Skin epidermis (tissue), 12 donors: ENCODE results near the gene RFESD.

Experiments
- H3K27ac ChIP-seq, 21 experiments: fragments of 200-600 bp; sonication (generic) in 11 of 21; one replicate each; pipeline ENCODE4 v1.5.0; 2020; ENCODE audit warnings: mild to moderate bottlenecking in 3 of 21, inconsistent platforms in 2 of 21, moderate library complexity in 2 of 21
- H3K4me3 ChIP-seq, 7 experiments: fragments of 200-600 bp; sonication (generic) in 2 of 7; one replicate each; pipeline ENCODE4 v1.5.0; 2020; ENCODE audit warnings: inconsistent platforms in 2 of 7, mild to moderate bottlenecking in 2 of 7, moderate library complexity in 1 of 7

The RFESD gene

DNA sequence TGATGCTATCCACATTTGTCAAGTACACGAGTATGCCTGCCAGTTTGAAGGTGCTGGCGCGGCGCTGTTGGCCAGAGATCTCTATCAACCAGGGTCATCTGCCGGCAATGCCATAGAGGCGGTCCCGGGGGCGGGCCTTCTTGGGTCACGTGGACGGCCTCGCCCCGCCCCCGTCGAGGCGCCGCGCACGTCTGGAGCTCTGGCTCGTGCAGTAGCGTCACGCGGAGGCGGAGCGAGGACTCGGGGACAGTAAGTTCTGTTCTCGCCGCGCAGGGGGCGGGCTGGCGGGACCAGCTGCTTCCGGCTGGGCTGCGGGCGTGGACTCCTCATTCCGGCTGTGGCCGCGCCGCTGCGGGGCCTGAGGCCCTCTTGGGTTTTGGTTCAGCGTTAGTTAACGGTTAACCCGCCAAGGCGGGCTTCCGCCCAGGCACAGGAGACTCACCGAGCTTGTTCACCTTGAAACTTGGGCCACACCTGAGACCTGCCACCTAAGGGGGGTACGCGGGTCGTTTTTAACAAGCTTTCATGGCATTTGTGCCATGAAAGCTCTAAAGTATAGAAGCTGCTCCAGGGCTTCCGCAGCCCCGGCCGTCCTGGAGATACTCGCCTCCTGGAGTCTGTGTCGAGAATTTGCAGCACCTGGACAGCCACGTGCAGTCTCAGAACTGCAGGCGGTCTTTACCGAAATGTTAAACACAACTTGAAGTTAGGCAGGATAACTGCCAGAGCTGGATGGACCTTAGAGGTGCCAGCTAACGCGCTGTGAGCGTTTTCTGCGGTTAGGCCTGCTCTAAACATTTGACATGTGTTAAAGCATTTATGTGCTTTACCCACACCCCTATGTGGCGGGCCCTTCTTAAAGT is at the start of gene RFESD:
Gene RFESD, plus strand, starts transcription at position 209 of the 863 bp plus-strand sequence. CDS start 5,495 bp downstream, outside the sequence.
- H3K27ac ChIP-seq, result peak within 1 kb of the TSS; percentile 40 to 92 (median 88)
- peak within 1 kb of the TSS; percentile 37 to 71 (median 56) for H3K4me3 ChIP-seq

- Histone ChIP-seq H3K27ac (no peak overlapping the region), H3K4me3 (no peak overlapping the region)
These were observed 47.3 kb upstream of the RFESD start for GRCh38 chr5:95599252-95599651.

DNA sequence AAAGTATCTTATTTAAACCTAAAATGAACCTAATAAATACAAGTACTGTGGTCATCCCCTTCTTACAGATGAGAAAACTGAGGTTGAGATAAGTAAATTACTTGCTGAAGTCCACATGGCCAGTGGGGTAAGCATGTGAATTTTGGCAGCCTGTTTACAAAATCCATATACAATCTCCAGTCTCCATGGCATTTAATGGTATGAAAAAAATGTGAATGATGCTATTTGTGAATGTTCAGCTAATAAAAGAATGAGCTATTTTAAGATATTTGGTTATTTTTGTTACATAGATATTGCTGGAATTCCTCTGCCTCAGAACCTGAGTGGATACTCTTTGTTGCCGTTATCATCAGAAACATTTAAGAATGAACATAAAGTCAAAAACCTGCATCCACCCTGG is 46.0 kb upstream of the RFESD start:
- no peak overlapping the region for H3K27ac ChIP-seq
- H3K4me3 ChIP-seq, result no peak overlapping the region

- H3K27ac ChIP-seq, result no peak overlapping the region
- no peak overlapping the region for H3K4me3 ChIP-seq
These were observed 40.8 kb upstream of the RFESD start for GRCh38 chr5:95605786-95606185.

GRCh38 chr5:95606419-95606818 is 40.2 kb upstream of the RFESD start:
- Histone ChIP-seq H3K27ac (no peak overlapping the region), H3K4me3 (no peak overlapping the region)

- Histone ChIP-seq H3K4me3 (no peak overlapping the region), H3K27ac (no peak overlapping the region)
These were observed 36.9 kb upstream of the RFESD start for GRCh38 chr5:95609711-95610110.

DNA sequence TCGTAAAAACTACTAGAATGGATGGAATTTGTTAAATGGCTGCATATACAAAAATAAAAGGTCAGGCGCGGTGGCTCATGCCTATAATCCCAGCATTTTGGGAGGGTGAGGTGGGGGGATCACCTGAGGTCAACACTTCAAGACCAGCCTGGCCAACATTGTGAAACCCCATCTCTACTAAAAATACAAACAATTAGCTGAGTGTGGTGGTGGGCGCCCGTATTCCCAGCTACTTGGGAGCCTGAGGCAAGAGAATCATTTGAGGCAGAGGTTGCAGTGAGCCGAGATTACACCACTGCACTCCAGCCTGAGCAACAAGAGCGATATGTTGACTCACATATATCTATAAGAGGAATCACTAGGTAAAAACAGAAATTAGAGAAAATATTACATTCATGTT is 36.0 kb upstream of the RFESD start:
- Histone ChIP-seq H3K27ac (no peak overlapping the region), H3K4me3 (no peak overlapping the region)

- Histone ChIP-seq H3K27ac (no peak overlapping the region), H3K4me3 (no peak overlapping the region)
These were observed 35.2 kb upstream of the RFESD start for GRCh38 chr5:95611396-95611795.

GRCh38 chr5:95613514-95613913 is 33.1 kb upstream of the RFESD start:
- no peak overlapping the region for H3K27ac ChIP-seq
- H3K4me3 ChIP-seq, result no peak overlapping the region

DNA sequence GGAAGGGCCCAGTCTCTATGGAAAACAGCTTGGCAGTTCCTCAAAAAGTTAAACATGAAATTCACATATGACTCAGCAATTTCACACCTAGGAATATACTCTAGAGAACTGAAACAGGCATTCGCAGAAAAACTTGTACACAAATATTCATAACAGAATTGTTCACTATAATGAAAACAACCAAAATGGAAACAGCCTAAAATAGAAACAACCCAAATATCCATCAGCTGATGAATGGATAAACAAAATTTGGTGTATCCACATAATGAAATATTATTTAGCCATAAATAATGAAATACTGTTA is 31.5 kb upstream of the RFESD start:
- Histone ChIP-seq H3K4me3 (no peak overlapping the region), H3K27ac (no peak overlapping the region)

- H3K4me3 ChIP-seq, result no peak overlapping the region
- H3K27ac ChIP-seq, result no peak overlapping the region
These were observed 29.5 kb upstream of the RFESD start for GRCh38 chr5:95617057-95617456.

DNA sequence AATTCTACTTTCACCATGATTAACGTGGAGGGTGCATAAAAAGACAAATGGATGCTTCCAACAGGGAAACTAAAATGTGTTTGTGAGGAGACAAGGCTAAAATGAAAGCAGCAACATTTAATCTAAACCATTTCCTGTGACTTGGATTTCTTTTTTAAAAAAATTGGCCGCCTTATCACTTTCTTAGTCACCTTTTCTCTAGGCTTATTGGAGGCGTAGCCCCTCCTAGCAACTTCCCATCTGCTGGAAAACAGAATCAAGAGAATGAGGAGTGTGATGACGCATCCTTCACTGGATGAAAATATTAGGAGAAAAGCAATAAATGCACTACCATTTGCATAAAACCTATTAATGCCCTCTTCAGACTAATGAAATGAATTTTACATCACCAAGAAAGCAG is 27.5 kb upstream of the RFESD start:
- no peak overlapping the region for H3K27ac ChIP-seq
- H3K4me3 ChIP-seq, result peak overlapping the region in 1 of 7 experiments; percentile 63

- Histone ChIP-seq H3K4me3 (peak overlapping the region; percentile 37 to 63 (median 51)), H3K27ac (peak overlapping the region in 2 of 21 experiments; percentile 37 to 82)
These were observed 27.0 kb upstream of the RFESD start for GRCh38 chr5:95619514-95620029.

GRCh38 chr5:95620030-95620869 is 26.3 kb upstream of the RFESD start, which contains the start of gene GPR150:
TSS of gene GPR150 (plus strand) at chr5:95620087. CDS start at chr5:95620276, 189 bp downstream.
- Histone ChIP-seq H3K27ac (peak within 1 kb of the TSS in 16 of 21 experiments; percentile 4 to 85 (median 50)), H3K4me3 (peak within 1 kb of the TSS; percentile 37 to 63 (median 51))

DNA sequence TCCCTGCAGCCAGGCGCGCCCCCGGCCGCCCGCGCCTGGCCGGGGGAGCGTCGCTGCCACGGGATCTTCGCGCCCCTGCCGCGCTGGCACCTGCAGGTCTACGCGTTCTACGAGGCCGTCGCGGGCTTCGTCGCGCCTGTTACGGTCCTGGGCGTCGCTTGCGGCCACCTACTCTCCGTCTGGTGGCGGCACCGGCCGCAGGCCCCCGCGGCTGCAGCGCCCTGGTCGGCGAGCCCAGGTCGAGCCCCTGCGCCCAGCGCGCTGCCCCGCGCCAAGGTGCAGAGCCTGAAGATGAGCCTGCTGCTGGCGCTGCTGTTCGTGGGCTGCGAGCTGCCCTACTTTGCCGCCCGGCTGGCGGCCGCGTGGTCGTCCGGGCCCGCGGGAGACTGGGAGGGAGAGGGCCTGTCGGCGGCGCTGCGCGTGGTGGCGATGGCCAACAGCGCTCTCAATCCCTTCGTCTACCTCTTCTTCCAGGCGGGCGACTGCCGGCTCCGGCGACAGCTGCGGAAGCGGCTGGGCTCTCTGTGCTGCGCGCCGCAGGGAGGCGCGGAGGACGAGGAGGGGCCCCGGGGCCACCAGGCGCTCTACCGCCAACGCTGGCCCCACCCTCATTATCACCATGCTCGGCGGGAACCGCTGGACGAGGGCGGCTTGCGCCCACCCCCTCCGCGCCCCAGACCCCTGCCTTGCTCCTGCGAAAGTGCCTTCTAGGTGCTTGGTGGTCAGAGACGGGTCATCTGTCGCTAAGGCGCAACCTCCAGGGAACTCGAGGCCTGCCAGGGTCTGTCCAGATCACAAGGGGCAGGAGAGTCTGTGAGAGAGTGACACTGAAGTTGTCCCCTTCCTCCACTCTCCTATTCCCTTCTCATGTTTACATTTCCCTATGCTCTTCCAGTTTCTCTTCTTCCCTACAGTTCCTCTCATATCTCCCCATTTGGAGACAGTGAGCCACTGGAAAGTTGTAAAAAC is 25.4 kb upstream of the RFESD start:
- Histone ChIP-seq H3K27ac (peak overlapping the region in 14 of 21 experiments; percentile 17 to 85 (median 52)), H3K4me3 (peak overlapping the region; percentile 37 to 63 (median 51))

GRCh38 chr5:95621839-95622629 is 24.5 kb upstream of the RFESD start:
- Histone ChIP-seq H3K4me3 (no peak overlapping the region), H3K27ac (peak overlapping the region in 3 of 21 experiments; percentile 49 to 85 (median 82))

DNA sequence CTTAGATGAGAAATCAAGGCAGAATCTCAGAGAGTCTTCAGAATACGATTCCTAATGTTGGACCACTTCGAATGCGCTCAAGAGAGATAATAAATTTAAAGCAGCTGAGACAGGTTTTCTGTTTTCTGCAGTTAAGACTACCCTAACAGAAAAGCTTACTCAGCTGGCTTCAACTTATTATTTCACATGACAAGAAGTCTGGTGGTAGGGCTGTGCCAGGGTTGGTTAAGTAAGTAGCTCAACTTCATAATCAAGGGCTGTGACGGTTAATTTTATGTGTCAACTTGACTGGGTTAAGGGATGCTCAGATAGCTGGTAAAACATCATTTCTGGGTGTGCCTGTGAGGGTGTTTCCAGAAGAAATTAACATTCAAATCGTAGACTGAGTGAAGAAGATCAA is 22.9 kb upstream of the RFESD start:
- no peak overlapping the region for H3K4me3 ChIP-seq
- no peak overlapping the region for H3K27ac ChIP-seq

- Histone ChIP-seq H3K27ac (no peak overlapping the region), H3K4me3 (no peak overlapping the region)
These were observed 22.2 kb upstream of the RFESD start for GRCh38 chr5:95624368-95624767.

- no peak overlapping the region for H3K4me3 ChIP-seq
- no peak overlapping the region for H3K27ac ChIP-seq
These were observed 19.9 kb upstream of the RFESD start for GRCh38 chr5:95626701-95627100.
